HG03571 (cell line): Measurements from ENCODE around the gene INPP4A.
"Not testable (repeated sequence)": the region's sequence is repeated elsewhere in the genome, so short reads cannot be mapped to it uniquely, and the experiment has no call there.

Experiments used
- ATAC-seq: cut with Tn5 transposase; IDR thresholded peaks from one replicate; pipeline ENCODE4 v1.9.1; 2021; ENCODE audit not compliant: unreplicated experiment

Gene INPP4A

GRCh38 chr2:98444436-98445176, at the start of gene INPP4A:
Gene INPP4A, plus strand, starts transcription at chr2:98444858. Its CDS starts 75,191 bp downstream, at chr2:98520049.
- peak; percentile 66 for ATAC-seq

GRCh38 chr2:98395977-98396376, 48.7 kb upstream of the INPP4A start:
- no peak for ATAC-seq

DNA sequence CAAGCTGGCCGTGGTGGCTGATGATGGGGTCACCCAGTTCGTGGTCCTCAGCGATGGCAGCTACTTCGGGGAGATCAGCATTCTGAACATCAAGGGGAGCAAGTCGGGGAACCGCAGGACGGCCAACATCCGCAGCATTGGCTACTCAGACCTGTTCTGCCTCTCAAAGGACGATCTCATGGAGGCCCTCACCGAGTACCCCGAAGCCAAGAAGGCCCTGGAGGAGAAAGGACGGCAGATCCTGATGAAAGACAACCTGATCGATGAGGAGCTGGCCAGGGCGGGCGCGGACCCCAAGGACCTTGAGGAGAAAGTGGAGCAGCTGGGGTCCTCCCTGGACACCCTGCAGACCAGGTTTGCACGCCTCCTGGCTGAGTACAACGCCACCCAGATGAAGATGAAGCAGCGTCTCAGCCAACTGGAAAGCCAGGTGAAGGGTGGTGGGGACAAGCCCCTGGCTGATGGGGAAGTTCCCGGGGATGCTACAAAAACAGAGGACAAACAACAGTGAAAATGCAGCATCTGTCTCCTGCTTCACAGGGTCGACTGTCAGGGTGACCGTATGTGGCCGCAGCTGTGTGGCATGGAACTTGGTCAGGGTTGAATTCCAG, 47.8 kb upstream of the INPP4A start:
- ATAC-seq, result no peak

DNA sequence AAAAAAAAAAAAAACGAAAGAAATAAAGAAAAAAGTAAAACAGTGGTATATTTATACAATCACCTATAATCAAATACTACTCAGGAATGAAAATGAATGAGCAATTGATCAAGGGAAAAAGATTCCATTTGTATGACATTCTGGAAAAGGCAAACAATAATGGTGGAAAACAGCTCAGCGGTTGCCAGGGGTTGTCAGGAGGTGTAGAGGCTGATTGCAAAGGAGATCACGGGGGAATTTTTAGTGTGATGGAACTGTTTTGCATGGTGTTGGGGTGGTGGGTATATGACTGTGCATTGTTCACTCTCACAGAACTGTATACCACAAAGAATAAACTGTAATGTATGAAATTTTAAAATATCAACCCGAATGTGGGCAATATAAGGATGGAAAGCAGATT, 45.5 kb upstream of the INPP4A start:
- no peak for ATAC-seq

GRCh38 chr2:98403878-98404277, 40.8 kb upstream of the INPP4A start:
- no peak for ATAC-seq

GRCh38 chr2:98404556-98405250, 40.0 kb upstream of the INPP4A start:
- no peak for ATAC-seq

DNA sequence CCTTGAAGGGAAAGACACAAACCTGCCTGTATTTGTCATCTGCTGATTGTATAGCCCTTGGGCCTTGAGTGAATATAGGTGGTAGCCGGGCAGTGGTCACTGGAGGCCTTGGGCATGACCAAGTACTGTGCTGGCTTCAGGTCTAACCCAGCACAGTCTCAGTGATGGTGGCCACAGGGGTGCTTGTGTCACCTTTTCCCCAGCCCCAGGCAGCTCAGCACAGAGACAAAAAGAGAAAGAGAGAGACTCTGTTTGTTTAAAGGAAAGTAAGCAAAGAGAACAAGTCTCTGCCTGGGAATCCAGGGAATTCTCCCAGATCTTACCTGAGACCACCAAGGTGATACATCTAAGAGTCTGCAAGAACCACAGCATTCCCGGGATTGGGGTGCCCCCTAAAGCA, 39.4 kb upstream of the INPP4A start:
- no peak for ATAC-seq

DNA sequence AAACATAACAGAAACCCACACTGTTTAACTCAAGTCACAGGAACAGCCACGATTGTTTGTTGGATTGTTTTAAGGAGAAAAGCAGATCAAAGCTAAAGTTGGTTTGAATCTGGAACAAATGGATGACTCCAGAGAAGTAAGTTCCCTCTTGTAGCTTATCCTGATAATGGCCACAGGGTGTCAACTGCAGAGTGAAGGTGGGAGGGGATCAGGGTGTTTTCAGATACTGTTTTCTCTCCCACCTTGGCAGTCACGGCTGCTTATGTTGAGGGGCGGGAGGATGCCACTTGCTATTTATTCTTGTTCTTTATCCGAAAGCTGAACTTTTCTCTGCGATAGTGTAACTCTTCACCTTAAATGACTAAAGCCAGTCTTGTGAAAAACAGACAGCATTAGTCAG, 36.5 kb upstream of the INPP4A start:
- ATAC-seq, result no peak

DNA sequence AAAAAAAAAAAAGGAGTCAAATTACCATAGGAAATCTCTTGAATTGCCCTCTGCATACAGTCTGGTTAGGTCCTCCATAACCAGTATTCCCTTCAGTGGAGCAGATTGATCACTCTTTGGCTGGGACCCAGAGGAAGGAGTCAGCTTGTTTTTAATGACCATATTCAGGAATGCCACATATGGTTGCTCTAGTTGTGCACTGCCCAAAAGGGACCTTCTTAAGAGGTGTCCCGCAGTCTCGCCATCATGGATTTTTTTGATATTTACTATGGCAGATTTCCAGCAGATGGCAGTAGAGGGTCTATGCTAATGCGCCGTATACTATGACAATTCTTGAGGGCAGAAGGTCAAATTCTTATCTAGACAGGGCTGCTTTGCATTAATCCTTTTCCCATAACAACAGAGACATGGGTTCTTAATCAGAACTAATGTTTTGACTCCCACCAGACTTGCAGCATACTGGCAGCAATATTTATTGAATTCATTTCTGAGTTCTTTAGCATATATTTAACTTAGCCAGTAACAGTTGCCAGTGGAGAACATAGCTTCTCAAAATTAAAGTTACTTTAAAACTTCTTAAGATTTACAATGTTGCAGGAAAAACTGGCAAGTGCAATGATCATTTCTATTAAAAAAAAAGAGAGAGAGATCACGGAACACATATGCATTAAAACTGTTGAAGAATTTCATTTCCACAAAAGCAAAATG, 31.8 kb upstream of the INPP4A start:
- ATAC-seq, result peak; percentile 79

DNA sequence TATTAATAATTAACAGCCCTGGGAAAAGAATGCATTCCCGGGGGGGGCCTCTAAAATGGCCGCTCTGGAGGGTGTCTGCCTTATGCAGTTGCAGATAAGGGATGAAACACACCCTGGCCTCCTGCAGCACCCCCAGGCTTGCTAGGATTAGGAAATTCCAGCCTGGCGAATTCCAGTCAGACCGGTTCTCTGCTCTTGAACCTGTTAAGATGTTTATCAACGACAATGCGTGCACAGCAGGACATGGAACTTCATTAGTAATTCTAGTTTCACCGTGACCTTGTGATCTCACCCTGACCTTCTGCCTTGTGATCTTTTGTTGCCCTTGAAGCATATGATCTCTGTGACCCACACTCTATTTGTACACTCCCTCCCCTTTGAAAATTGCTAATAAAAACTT, 30.4 kb upstream of the INPP4A start:
- not testable (repeated sequence) for ATAC-seq

DNA sequence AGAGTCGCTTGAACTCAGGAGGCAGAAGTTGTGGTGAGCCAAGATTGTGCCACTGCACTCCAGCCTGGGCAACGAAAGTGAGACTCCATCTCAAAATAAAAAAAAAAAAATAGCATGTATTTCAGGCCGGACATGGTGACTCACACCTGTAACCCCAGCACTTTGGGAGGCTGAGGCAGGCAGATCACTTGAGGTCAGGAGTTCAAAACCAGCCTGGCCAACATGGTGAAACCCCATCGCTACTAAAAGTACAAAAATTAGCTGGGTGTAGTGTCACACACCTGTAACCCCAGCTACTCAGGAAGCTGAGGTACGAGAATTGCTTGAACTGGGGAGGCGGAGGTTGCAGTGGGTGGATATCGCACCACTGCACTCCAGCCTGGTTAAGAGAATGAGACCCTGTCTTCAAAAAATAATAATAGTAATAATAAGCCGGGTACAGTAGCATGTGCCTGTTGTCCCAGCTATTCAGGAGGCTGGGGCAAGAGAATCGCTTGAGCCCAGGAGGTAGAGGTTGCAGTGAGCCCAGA, 28.9 kb upstream of the INPP4A start:
- ATAC-seq, result not testable (repeated sequence)

GRCh38 chr2:98416383-98417159, 28.1 kb upstream of the INPP4A start:
- no peak for ATAC-seq

GRCh38 chr2:98419544-98419943, 25.1 kb upstream of the INPP4A start:
- no peak for ATAC-seq

GRCh38 chr2:98419977-98420725, 24.5 kb upstream of the INPP4A start:
- no peak for ATAC-seq

GRCh38 chr2:98422449-98422848, 22.2 kb upstream of the INPP4A start:
- no peak for ATAC-seq

GRCh38 chr2:98426771-98427170, 17.9 kb upstream of the INPP4A start:
- ATAC-seq, result no peak

GRCh38 chr2:98432145-98432544, 12.5 kb upstream of the INPP4A start:
- ATAC-seq, result no peak

DNA sequence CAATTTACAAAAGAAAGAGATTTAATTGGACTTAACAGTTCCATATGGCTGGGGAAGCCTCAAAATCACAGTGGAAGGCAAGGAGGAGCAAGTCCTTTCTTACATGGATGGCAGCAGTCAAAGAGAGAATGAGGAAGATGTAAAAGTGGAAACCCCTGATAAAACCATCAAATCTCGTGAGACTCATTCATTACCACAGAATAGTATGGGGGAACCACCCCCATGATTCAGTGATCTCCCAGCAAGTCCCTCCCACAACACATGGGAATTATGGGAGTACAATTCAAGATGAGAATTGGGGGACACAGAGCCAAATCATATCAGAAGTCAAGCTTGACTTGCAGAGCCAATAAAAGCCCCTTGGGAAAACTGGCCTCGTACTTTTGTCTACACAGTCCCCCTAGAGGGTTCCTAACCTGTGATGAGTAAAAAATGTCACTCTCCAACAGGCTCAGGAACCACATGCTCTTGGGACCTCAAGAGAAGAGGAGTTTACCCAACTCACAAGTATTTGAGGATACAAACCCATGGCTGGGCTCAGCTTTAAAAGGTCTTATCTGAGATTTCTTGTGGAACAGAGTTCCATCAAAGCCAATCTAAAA, 11.2 kb upstream of the INPP4A start:
- no peak for ATAC-seq

DNA sequence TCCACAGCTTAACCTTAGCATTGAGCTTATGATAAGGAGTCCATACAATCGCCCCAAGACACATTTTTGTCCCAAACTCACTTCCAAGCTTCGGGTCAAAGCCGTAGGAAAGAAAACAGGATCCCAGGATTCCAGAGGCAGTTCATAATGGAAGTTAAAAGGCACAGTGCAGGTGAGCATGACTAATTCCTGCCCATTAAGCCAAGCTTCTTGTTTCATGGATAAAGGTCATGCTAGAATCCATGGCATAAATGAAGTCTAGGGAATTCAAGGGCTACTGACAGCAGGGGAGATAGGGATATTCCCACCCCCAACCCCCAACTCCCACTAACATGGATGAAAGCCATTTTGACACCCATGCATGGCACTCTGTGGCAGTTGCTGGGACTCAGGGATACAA, 10.2 kb upstream of the INPP4A start:
- no peak for ATAC-seq
